VCaP (cell line): ENCODE measurements around the gene HSFY1.
"Not testable (repeated sequence)": the region's sequence is repeated elsewhere in the genome, so short reads cannot be mapped to it uniquely, and the experiment has no call there.

Experiments used
- H3K27ac ChIP-seq: fragments of 450-650 bp; 2 replicates; pipeline ENCODE4 v1.5.1; 2017

HSFY1 gene, protein sequence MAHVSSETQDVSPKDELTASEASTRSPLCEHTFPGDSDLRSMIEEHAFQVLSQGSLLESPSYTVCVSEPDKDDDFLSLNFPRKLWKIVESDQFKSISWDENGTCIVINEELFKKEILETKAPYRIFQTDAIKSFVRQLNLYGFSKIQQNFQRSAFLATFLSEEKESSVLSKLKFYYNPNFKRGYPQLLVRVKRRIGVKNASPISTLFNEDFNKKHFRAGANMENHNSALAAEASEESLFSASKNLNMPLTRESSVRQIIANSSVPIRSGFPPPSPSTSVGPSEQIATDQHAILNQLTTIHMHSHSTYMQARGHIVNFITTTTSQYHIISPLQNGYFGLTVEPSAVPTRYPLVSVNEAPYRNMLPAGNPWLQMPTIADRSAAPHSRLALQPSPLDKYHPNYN

GRCh38 chrY:18546420-18546819, at the start of gene HSFY1:
Gene HSFY1 (plus strand): TSS chrY:18546720. CDS start chrY:18546788, 68 bp downstream.
- not testable (repeated sequence) for H3K27ac ChIP-seq

- not testable (repeated sequence) for H3K27ac ChIP-seq
These were observed 42.3 kb upstream of the HSFY1 start for GRCh38 chrY:18504266-18504665.

GRCh38 chrY:18530995-18531655, 15.4 kb upstream of the HSFY1 start:
- H3K27ac ChIP-seq: not testable (repeated sequence)

GRCh38 chrY:18538952-18539351, 7.6 kb upstream of the HSFY1 start:
- H3K27ac ChIP-seq: not testable (repeated sequence)

- H3K27ac ChIP-seq: not testable (repeated sequence)
These were observed 6.6 kb downstream of the HSFY1 start for GRCh38 chrY:18553132-18553531.

- not testable (repeated sequence) for H3K27ac ChIP-seq
These were observed 19.4 kb downstream of the HSFY1 start for GRCh38 chrY:18565915-18566314.
